ENCODE results near the gene TRMT61A. TPM values are rescaled to one million over a fixed set of nuclear protein-coding genes. Genes with fewer than 3 reads are reported as not detected.

Gene TRMT61A
- polyA plus RNA-seq, 1 donor from 2014 or later = 12.6 TPM

DNA sequence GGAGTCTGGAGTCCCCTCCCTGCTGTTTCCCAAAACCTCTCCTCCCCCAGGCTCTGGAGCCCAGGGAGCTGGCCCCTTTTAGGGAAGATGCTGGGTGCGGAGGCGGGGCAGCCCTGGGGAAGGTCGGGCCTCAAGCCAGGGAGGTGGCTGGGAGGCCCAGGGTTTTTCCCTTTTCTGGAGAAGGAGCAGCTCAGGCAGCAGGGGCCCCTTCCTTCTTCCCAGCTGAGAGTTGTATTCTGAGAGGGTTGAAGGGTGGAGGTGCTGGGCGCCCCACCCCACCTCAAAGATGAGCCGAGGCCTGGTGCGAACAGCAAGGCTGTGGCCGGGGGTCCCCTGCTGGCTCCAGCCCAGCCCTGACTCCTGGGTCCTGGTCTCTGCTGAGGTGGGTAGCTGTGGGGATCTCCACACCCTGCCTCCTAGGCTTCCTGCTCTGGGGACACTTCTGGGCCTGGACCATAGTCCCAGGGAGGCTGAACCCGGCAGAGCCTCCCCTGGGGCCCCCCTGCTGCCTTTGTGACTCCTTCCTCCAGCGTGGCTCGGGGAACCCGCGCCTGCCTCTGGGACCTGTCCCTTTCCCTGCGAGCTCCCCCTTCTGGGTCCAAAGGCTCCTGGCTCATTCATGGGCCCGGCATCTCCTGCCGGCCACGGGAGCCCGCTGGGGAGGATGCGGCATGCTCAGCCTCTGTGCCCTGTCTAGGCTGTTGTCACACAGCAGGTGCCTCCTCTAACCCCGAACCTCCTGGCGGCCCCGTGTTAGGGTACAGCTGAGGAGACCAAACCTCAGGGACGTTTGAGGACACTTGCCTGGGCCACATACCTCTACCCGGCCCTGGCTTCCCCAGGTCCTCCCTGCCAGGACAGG is 4.4 kb downstream of the TRMT61A start:
- no peaks in the 10 kb centered on the region for H3K27me3 Mint-ChIP-seq
- no peak overlapping the region for H3K27ac Mint-ChIP-seq
- H3K4me3 Mint-ChIP-seq = no peak overlapping the region
- H3K36me3 Mint-ChIP-seq = no peaks in the 10 kb centered on the region
- peaks cover 12 to 13% (median 12%) of the 10 kb centered on the region in 3 donors for H3K4me1 Mint-ChIP-seq
- no peaks in the 10 kb centered on the region for H3K9me3 Mint-ChIP-seq

DNA sequence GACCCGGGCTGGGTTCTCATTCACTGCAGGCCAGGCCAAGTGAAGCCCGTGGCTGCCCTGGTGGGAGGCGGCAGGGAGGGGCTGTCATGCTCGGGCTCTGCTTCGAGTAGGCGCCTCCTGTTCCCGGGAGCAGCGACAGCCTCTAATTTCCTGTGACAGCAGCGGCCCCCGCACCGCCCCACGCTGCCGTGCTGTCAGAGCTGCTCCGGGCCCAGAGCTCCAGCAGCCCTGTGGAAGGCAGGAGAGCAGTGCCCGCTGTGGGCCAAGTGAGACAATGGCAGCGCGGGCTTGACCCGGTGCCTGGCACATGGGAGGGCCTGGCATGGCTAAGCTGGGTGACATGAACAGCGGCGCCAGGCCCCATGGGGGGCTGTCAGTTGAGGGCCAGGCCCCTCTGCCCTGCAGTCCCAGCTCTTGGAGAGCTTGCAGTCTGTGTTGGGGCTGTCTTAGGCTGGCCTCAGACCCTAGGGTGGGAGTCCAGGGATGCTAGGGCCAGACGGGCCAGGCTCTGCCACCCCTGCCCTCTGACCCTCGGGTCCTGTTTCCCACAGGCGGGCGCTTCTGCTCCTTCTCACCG is 5.1 kb downstream of the TRMT61A start:
- no peaks in the 10 kb centered on the region for H3K27me3 Mint-ChIP-seq
- H3K4me3 Mint-ChIP-seq = no peak overlapping the region
- no peaks in the 10 kb centered on the region for H3K36me3 Mint-ChIP-seq
- peaks cover 10 to 12% (median 12%) of the 10 kb centered on the region in 3 donors for H3K4me1 Mint-ChIP-seq
- no peak overlapping the region for H3K27ac Mint-ChIP-seq
- no peaks in the 10 kb centered on the region for H3K9me3 Mint-ChIP-seq

DNA sequence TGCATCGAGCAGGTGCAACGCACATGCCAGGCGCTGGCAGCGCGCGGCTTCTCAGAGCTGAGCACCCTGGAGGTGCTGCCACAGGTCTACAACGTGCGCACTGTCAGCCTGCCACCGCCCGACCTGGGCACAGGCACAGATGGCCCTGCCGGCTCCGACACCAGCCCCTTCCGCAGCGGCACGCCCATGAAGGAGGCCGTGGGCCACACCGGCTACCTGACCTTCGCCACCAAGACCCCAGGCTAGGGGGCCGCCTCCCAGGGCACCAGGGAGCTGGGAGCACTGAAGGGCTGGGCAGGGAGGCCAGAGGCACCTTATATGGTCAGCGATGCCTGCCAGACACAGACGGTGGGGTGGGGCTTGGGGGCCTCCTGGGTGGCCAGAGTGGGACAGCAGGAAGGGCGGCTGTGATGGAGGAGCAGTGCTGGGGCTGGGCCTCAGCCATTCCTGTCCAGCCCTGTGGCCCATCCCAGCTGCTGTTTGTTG is 5.6 kb downstream of the TRMT61A start:
- H3K27ac Mint-ChIP-seq = no peak overlapping the region
- no peaks in the 10 kb centered on the region for H3K36me3 Mint-ChIP-seq
- H3K9me3 Mint-ChIP-seq = no peaks in the 10 kb centered on the region
- H3K4me1 Mint-ChIP-seq = peaks cover 7 to 13% (median 8%) of the 10 kb centered on the region in 3 donors
- H3K4me3 Mint-ChIP-seq = no peak overlapping the region
- H3K27me3 Mint-ChIP-seq = no peaks in the 10 kb centered on the region

DNA sequence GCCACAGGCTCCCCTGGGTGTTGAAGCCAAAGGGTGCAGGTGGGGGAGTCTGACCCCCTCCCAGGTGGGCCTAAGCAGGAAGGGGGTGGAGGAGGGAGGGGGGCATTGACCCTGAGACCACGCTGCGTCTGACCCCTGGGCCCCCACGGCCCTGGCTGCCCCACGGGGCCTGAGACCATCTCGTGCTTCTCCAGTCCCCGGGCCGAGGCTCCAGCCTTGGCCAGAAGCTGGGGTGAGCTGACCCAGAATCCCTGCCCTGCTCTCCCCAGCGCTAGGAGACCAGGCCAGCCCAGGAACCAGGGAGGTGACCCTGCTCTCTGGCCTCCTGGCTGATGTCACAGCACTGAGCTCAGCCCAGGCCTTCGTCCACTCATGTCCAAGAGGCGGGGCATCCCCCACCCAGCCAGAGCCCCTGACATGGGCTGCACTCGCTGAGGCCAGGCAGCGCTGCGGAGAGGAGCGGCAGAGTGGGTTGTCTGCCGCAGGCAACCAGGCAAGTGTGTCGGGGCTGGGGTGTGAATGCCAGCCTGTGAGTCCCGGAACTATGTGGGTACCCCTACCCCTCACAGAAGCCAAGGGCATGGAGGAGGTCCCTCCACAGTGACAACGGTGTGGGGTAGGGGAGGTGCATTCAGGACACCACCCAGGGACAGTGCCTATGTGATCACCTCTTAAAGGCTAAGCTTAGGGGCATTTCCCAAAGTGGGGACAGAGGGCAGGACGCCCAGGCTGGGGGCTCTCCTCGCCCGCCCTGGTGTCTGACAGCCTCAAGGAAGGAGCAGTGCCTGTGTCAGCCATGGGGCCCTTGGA is 6.3 kb downstream of the TRMT61A start:
- Mint-ChIP-seq H3K4me1 (peaks cover 1 to 6% (median 2%) of the 10 kb centered on the region in 3 donors), H3K9me3 (no peaks in the 10 kb centered on the region), H3K27ac (peak overlapping the region in 1 of 3 donors; percentile 12), H3K27me3 (no peaks in the 10 kb centered on the region), H3K36me3 (no peaks in the 10 kb centered on the region), H3K4me3 (no peak overlapping the region)

DNA sequence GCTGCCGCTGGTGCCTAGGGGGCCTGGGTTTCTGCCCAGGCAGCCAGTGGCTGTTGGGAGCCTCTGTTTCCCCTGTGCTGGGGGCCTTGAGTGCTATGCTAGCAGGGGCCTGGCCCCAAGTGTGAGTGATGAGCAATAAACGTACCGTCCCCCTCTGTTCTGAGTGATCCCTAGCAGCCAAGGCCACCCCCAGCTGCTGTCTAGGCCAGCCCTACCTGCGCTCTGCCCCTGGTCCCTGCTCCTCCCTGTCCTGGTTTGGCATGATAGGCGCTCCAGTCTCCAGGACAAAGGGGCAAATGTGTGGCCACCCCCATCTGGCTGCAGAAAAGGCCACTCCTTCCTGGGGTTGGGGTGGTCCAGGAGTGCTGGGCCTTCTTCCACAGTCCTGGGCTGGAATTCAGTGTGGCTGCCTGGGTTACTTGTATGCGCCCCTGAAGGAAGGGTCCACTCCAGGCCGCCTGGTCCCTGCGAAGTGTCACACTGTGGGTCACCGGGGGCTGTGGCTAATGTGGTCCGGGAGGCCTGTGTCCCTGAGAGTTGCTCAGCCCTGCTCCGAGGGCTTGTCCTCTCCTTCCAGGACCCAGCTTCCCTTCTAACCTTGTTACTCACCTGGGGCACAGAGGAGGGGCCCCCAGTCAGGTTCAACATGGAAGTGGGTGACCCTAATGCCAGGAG is 7.0 kb downstream of the TRMT61A start:
- peak overlapping the region in 1 of 3 donors; percentile 12 for H3K27ac Mint-ChIP-seq
- H3K4me3 Mint-ChIP-seq = no peak overlapping the region
- H3K9me3 Mint-ChIP-seq = no peaks in the 10 kb centered on the region
- H3K27me3 Mint-ChIP-seq = no peaks in the 10 kb centered on the region
- H3K4me1 Mint-ChIP-seq = peaks cover 0 to 2% (median 1%) of the 10 kb centered on the region in 3 donors
- H3K36me3 Mint-ChIP-seq = no peaks in the 10 kb centered on the region

DNA sequence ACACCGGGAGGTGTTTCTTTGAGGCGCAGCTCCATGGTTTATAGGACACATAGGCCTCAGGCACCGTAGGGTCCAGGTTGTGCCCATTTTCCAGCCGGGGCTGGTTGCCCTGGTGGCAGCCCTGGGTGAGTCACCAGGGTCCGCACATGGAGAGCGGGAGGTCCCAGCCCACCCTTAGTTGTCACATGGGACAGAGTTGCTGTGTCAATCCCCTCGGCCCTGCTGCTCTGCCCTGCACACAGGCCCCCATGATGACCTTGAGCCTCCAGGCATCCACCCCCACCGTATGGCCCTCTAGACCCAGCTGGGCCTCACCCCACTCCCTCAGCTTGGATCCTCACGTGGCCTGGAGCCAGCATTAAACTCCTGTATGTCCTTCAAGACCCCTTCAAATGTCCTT is 7.7 kb downstream of the TRMT61A start:
- H3K27ac Mint-ChIP-seq = no peak overlapping the region
- H3K9me3 Mint-ChIP-seq = no peaks in the 10 kb centered on the region
- H3K36me3 Mint-ChIP-seq = no peaks in the 10 kb centered on the region
- peak overlapping the region in 1 of 4 donors; percentile 68 for H3K4me3 Mint-ChIP-seq
- H3K27me3 Mint-ChIP-seq = no peaks in the 10 kb centered on the region
- peaks cover 0 to 2% (median 0%) of the 10 kb centered on the region in 3 donors for H3K4me1 Mint-ChIP-seq

DNA sequence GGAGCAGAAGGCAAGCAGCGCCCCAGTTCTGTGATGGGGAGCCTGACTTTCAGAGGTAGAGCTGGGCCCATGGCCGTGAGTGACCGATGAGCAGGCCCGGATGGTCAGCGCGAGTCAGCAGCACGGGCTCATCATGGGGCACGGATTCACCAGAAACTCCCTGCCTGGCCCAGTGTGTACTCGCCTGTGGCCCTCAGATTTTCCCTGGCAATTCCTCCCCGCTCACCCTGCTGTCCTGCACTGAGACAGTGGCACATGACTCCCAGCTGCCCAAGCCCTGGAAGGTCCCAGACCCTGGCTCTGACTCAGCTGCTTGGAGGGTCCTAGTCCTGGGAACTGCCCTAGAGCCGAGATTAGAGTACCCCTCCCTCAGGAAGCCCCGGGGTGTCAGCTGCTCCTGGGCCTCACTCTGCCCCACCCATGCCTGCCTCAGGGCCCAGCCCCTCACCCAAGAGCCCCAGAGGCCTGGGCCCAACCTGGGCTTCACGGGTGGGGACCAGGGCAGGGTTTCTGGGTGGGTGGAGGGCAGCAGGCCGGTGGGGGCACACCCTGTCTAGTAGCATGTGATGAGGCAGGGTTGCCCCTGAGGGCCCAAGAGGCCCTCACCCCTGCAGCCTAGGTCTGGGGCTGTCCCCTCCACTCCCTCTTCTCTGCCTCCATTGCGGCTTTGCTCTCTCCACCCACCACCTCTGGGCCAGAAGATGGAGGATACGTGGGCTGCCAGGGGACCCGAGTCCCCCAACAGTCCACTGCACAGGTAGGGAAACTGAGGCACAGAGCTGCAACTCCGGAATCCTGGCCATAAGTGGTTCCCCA is 8.4 kb downstream of the TRMT61A start:
- no peaks in the 10 kb centered on the region for H3K27me3 Mint-ChIP-seq
- no peak overlapping the region for H3K4me3 Mint-ChIP-seq
- no peaks in the 10 kb centered on the region for H3K36me3 Mint-ChIP-seq
- no peak overlapping the region for H3K27ac Mint-ChIP-seq
- H3K4me1 Mint-ChIP-seq = peaks cover 0 to 2% (median 0%) of the 10 kb centered on the region in 3 donors
- no peaks in the 10 kb centered on the region for H3K9me3 Mint-ChIP-seq

DNA sequence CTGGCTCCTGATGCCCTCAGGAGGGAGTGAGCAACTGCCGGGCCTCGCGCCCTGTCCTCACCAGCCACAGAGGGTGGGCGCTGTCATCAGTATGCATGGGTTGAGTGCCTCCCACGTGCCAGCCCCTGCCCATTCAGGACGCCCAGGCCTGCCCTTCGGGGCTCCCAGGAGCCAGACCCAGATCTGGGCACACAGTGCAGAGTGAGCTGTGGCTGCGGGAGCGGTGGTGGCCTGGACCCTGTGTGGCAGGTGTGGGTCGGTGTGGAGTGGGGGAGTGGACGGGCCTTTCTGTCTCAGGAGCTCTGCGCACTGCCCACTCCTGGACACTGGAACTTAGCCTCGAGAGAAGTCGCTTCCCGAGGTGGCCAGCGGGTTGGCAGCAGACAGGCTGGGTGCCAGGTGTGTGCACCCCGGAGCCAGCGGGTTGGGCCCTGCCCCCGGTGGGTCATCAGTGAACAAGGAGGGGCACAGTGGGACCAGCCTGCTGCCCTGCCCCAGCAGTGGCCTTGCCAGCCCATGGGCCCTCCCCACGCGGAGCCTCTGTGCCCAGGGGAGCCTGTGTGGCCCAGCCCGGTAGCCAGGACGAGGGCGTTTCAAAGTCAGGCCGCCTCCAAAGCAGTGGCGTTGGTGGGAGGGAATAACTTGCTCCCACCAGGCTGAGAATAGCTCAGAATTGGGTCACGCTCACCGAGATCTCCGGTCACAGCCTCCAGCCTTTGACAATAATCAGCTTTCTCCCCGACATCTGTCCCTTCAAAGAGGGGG is 9.5 kb downstream of the TRMT61A start:
- peaks cover 0 to 2% (median 0%) of the 10 kb centered on the region in 3 donors for H3K4me1 Mint-ChIP-seq
- no peaks in the 10 kb centered on the region for H3K9me3 Mint-ChIP-seq
- no peak overlapping the region for H3K27ac Mint-ChIP-seq
- no peak overlapping the region for H3K4me3 Mint-ChIP-seq
- no peaks in the 10 kb centered on the region for H3K36me3 Mint-ChIP-seq
- H3K27me3 Mint-ChIP-seq = no peaks in the 10 kb centered on the region

DNA sequence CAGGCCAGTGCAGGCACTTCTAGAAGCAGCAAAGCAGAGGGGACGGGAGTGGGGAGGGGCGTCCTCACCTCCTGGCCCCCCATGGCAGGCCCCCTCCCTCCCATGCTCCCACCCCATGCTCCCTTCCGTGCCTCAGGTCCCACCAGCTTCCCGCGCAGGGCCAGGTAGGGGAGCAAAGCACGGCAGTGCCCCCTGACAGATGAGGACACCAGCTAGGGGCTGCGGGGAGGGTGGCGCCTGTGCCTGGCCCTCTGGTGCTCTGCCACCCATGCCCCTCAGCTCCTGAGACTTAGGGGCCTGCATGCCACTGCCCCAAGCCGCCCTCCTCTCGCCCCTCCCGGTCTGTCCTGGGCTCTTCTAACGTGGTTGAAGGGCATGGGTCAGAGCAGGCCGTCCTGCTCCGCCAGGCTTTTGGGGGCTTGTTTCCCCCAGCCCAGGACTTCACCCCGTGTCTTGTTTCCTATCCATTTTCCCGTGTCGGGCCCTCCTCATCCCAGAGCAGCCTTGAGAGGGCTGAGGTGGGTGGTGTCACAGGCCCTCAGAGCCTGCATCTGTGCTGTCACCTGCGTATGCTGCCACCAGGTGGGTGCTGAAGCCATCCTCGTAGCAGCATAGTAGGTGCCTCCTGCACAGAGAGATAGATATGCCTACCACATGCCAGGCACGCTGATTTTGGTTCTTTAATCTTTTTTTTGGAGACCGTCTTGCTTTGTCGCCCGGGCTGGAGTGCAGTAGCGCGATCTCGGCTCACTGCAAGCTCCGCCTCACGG is 10.2 kb downstream of the TRMT61A start:
- Mint-ChIP-seq H3K27me3 (no peaks in the 10 kb centered on the region), H3K9me3 (no peaks in the 10 kb centered on the region), H3K4me3 (peak overlapping the region in 1 of 4 donors; percentile 57), H3K4me1 (peaks cover 0 to 2% (median 0%) of the 10 kb centered on the region in 3 donors), H3K36me3 (no peaks in the 10 kb centered on the region), H3K27ac (no peak overlapping the region)

DNA sequence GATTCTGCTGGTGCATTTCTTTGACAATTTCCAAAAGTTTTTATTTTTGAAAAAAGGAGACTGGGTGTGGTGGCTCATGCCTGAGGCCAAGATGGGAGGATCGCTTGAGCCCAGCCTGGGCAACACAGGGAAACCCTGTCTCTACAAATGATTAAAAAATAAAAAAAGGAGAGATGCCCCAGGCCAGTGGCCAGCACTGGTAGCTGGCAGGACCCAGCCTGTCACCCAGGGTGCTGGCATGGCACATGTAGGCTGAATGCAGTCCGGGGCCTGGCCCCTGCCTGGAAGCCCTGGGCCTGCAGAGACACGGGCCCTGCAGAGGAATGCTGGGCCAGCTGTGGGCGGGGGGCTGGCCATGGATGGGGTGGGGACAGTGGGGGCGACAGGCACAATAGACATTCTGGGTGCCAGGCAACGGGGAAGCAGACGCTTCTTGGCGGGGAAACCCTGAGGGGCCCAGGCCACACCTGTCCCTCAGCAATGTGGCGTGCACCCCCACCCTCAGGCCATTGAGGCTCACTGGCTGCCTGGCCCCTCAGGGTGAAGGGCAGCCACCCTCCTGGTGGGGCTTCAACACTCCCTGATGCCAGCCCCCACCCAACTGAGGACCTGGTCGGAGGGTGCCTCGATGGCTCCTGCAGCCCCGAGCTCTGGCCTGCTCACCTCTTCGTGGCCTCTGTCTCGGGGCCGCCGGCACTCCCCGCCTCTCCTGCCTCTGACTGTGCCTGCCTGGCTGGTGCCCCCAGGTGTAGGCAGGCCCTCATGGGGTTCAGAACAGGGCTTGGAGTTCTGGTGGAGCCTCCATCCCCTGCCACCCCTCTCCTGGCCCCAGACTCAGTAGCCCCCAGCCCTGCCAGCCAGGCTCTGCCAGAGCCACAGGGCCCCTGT is 12.1 kb downstream of the TRMT61A start:
- Mint-ChIP-seq H3K9me3 (no peaks in the 10 kb centered on the region), H3K27ac (no peak overlapping the region), H3K4me1 (peaks cover 0 to 2% (median 0%) of the 10 kb centered on the region in 3 donors), H3K4me3 (no peak overlapping the region), H3K27me3 (no peaks in the 10 kb centered on the region), H3K36me3 (no peaks in the 10 kb centered on the region)

DNA sequence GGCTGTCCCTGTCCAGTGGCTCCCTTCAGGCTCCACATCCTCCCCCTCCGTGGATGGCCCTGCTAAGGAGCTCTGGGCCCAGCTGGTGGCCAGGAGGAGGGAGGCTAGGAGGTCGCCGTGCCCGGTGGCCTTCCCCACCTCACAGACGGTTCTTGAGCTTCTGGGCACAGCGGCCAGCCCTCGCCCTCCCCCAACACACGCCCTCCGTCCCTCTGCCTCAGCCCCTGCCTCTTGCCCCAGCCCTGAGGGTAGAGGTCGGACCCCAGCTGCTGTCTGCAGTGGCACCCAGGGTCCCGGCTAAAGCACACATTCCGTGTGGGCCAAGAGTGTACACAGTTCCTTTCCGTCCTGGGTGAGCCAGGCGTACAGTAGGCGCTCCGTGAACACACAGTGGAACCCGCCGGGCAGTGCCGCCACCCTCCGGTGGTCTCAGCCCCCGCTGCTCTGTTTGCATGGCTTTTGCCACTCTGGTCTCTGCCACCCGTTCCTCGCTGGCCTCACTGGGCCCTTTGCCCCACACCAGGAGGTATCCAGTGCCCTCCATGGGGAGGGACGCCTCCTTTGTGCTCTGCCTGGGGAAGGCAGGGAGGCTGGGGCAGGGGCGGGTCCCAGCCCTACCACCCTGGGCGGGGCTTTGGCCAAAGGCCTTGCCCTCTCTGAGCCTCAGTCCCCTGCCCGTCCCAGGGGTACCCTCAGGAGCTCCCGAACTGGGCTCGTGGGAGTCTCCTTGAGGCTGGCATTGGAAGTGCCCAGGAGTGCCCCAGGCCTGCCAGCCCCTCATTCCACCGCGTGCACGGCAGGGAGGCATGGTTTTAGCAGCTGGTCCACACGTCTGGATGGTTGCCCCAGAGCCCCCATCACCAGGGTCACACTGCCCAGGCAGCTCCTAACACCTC is 13.0 kb downstream of the TRMT61A start:
- no peak overlapping the region for H3K4me3 Mint-ChIP-seq
- peaks cover 0 to 2% (median 2%) of the 10 kb centered on the region in 3 donors for H3K4me1 Mint-ChIP-seq
- no peak overlapping the region for H3K27ac Mint-ChIP-seq
- H3K36me3 Mint-ChIP-seq = no peaks in the 10 kb centered on the region
- no peaks in the 10 kb centered on the region for H3K9me3 Mint-ChIP-seq
- H3K27me3 Mint-ChIP-seq = no peaks in the 10 kb centered on the region
